GM12878 (cell line): Measurements from ENCODE around the gene RIT1. TPM values are rescaled to one million over a fixed set of nuclear protein-coding genes. Genes with fewer than 3 reads are reported as not detected.

Experiments
- ATAC-seq: fragments of 200-7000 bp; cut with Tn5 transposase; 3 replicates; pipeline ENCODE4 v1.9.1; 2020; ENCODE audit warnings: mild to moderate bottlenecking, moderate library complexity
- BruUV-seq: library from RNA; stranded (reverse); fragments of 400-500 nt; replicated peaks from 2 replicates; lab custom pipeline; 2021; lab: Mats Ljungman, UMichigan
- CTCF ChIA-PET: fragments of 300-600 bp; sonication (Branson Sonifier 250); formaldehyde crosslinking; extraction: SDS; loops from one replicate; lab custom pipeline; 2021; ENCODE audit warnings: inconsistent platforms; lab: Yijun Ruan, JAX
- POLR2A ChIA-PET: fragments of 350-600 bp; formaldehyde crosslinking; extraction: SDS; loops from one replicate; lab custom pipeline; 2021; ENCODE audit warnings: inconsistent platforms; lab: Charles Lee
- RAD21 ChIA-PET: fragments of 300-600 bp; sonication (Branson Sonifier 250); formaldehyde crosslinking; loops from one replicate; lab custom pipeline; 2023; ENCODE audit warnings: antibody characterized with exemption; ENCODE audit not compliant: unreplicated experiment; lab: Charles Lee
- SMC1A ChIA-PET: fragments of 300-600 bp; sonication (Branson Sonifier 250); formaldehyde crosslinking; loops from one replicate; lab custom pipeline; 2023; ENCODE audit not compliant: unreplicated experiment, uncharacterized antibody; lab: Charles Lee
- DNase-seq: peaks from one replicate; pipeline ENCODE4 v3.0.0-alpha.2; 2011; ENCODE audit warnings: low read depth, low spot score
- FAIRE-seq: peaks from 3 replicates; lab custom pipeline; 2011; peaks lifted over from hg19 to GRCh38; lab: Jason Lieb, UNC
- H2AFZ ChIP-seq: 2 replicates; pipeline ENCODE4 v1.6.0; 2011; ENCODE audit warnings: low read depth, low read length, control low read depth; ENCODE audit not compliant: control insufficient read depth
- H3K27ac ChIP-seq: 2 replicates; pipeline ENCODE4 v1.5.1; 2011; ENCODE audit warnings: control low read depth; ENCODE audit not compliant: control insufficient read depth, insufficient read depth
- H3K27me3 ChIP-seq, 2 experiments: replicated peaks in 1 of 2; 2 replicates each; pipeline versions ENCODE4 v1.6.0 to v1.6.1; 2011; ENCODE audit warnings: low read length in 1 of 2; ENCODE audit not compliant: control insufficient read depth in 2 of 2, insufficient read depth in 2 of 2
- H3K36me3 ChIP-seq, 2 experiments: 2 replicates each; pipeline ENCODE4 v1.5.1; 2011; ENCODE audit warnings: low read length in 1 of 2; ENCODE audit not compliant: control insufficient read depth in 2 of 2, insufficient read depth in 2 of 2
- H3K4me1 ChIP-seq: 2 replicates; pipeline ENCODE4 v1.6.1; 2011; ENCODE audit warnings: mild to moderate bottlenecking, low read length, moderate library complexity, mixed read lengths; ENCODE audit not compliant: control insufficient read depth, insufficient read depth
- H3K4me2 ChIP-seq: 2 replicates; pipeline ENCODE4 v1.6.0; 2011; ENCODE audit warnings: control low read depth; ENCODE audit not compliant: control insufficient read depth, insufficient read depth
- H3K4me3 ChIP-seq: fragments of 200-600 bp; sonication (generic); 2 replicates; pipeline ENCODE4 v1.5.1; 2016
- H3K79me2 ChIP-seq: 2 replicates; pipeline ENCODE4 v1.6.0; 2011; ENCODE audit warnings: low read length; ENCODE audit not compliant: control insufficient read depth, insufficient read depth
- H3K9ac ChIP-seq: 2 replicates; pipeline ENCODE4 v1.8.0; 2011; ENCODE audit warnings: low read length, control low read depth, mixed read lengths; ENCODE audit not compliant: control insufficient read depth, insufficient read depth
- H3K9me3 ChIP-seq: replicated peaks from 3 replicates; pipeline ENCODE4 v1.5.1; 2011; ENCODE audit warnings: mild to moderate bottlenecking, low read length; ENCODE audit not compliant: control insufficient read depth, insufficient read depth
- H4K20me1 ChIP-seq: 2 replicates; pipeline ENCODE4 v1.6.0; 2011; ENCODE audit not compliant: control insufficient read depth, insufficient read depth
- CREB1 ChIP-seq: IDR thresholded peaks from 2 replicates; pipeline ENCODE4 v1.6.1; 2012; ENCODE audit warnings: low read depth, mild to moderate bottlenecking, inconsistent platforms
- MEF2A ChIP-seq: IDR thresholded peaks from 2 replicates; pipeline ENCODE4 v1.6.1; 2011; ENCODE audit warnings: low read depth, mild to moderate bottlenecking, low read length, moderate library complexity; ENCODE audit not compliant: insufficient read depth
- RELA ChIP-seq: fragments of 450-650 bp; IDR thresholded peaks from 2 replicates; pipeline ENCODE4 v1.8.0; 2014; ENCODE audit warnings: borderline replicate concordance; ENCODE audit not compliant: partially characterized antibody
- SUZ12 ChIP-seq: fragments of 200-600 bp; sonication (generic); IDR thresholded peaks from one replicate; pipeline ENCODE4 v1.6.1; 2018; ENCODE audit warnings: antibody characterized with exemption, mild to moderate bottlenecking; ENCODE audit not compliant: unreplicated experiment
- WGBS: methylation state at CpG from one replicate; pipeline ENCODE4 v1.1.6; 2016; ENCODE audit warnings: low lambda C conversion rate; ENCODE audit not compliant: insufficient replicate concordance, insufficient coverage; ENCODE audit errors: missing lambda C conversion rate; 5-methylcytosine and 5-hydroxymethylcytosine counted together
- in situ Hi-C: fragments of 300-500 bp; cut with MboI; formaldehyde crosslinking; loops from 9 replicates; pipeline ENCODE4 v1.14.3; 2018; ENCODE audit warnings: mixed read lengths
- intact Hi-C: fragments of 100-400 bp; cut with micrococcal nuclease; formaldehyde crosslinking; loops from one replicate; pipeline ENCODE4 v1.14.2; 2022; ENCODE audit not compliant: unreplicated experiment
- polyA plus RNA-seq, 11 experiments: library from polyadenylated mRNA; depleted of rRNA in 4 of 11; unstranded in 6 of 11; stranded (reverse) in 5 of 11; fragments of >200 nt; fragmentation: Nextera tagmentation in 4 of 11; fragmentation: Illumina TruSeq in 1 of 11; extraction: Ambion mirVana in 4 of 11; extraction: Trizol in 1 of 11; gene quantifications; 1 replicate in 1 of 11; 2 replicates in 10 of 11; pipeline versions ENCODE4 v1.2.1 to v1.2.3, GENCODE V29; 2011 to 2016; ENCODE audit warnings: inconsistent platforms in 2 of 11, missing spikeins in 2 of 11, low read depth in 1 of 11
- total RNA-seq, 4 experiments: library from RNA; depleted of rRNA in 3 of 4; stranded (reverse); fragments of >200 nt in 3 of 4; fragmentation: Illumina TruSeq in 1 of 4; extraction: Trizol in 1 of 4; gene quantifications; 2 replicates each; pipeline versions ENCODE4 v1.2.1 to v1.2.3, GENCODE V29; 2013 to 2021

RIT1 gene
- total and polyA plus RNA-seq, 10 of the 15 experiments (the other 5 are each of a cell fraction or from before 2014, with no cell fraction given): 6.8 to 61.5 (median 13.7) TPM

DNA sequence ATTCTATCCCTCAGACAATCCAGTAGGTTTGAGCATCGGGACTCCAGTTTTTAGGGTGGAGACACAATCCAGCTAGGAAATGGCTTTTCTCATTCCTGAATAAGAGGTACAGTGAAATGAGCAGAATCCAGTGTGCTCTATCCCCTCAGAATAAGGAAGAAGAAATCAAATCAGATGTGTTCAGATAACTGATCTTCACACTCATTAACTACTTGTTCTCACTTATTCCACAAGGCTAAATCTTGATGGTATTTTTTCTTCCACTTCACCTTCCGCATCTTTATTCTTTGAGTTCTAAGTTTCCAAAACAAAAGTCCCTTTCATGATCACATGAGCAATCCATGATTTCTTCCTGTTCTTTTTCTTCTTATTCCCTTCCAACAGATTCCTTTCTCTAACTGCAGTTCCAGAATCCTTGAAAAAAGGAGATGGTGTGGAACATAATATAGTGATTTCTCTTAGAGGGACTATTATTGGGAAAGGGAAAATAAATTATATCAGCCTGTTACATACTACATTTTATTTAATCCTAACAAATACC lies 50.1 kb downstream of the RIT1 start:
- in situ Hi-C loops: no loop called here
- peak overlapping the region; percentile 90 for H3K4me2 ChIP-seq
- CTCF ChIA-PET: interaction anchor here (1.0 to 1.6 kb wide), 4 partner anchors 12 to 198 kb away, joined by 3 to 5 read pairs (median 4); no protein-coding TSS in a partner anchor
- TF ChIP-seq RELA: no peak
- no peak for TF ChIP-seq MEF2A
- no peak for TF ChIP-seq CREB1
- TF ChIP-seq SUZ12: no peak
- H3K79me2 ChIP-seq: peaks cover 14% of the 10 kb centered on the region
- SMC1A ChIA-PET: interaction anchor here (0.9 to 6.6 kb wide), 10 partner anchors 11 to 422 kb away, joined by 3 to 29 read pairs (median 6); partner anchors contain the start of genes KHDC4 and SMG5
- 94% methylated on average over 2 of the region's 2 CpGs for WGBS
- peak overlapping the region; percentile 63 for H3K27ac ChIP-seq
- BruUV-seq: TSS peak; percentile 60
- peak overlapping the region; percentile 63 for H3K4me3 ChIP-seq
- RAD21 ChIA-PET: interaction anchor here (1.0 to 2.3 kb wide), 6 partner anchors 21 to 206 kb away, joined by 3 to 11 read pairs (median 4); no protein-coding TSS in a partner anchor
- ATAC-seq: no peak
- peak overlapping the region; percentile 90 for H2AFZ ChIP-seq
- intact Hi-C loops: no loop called here
- peak overlapping the region; percentile 63 for H3K9ac ChIP-seq
- DNase-seq: no peak
- peaks cover 15% of the 10 kb centered on the region for H3K4me1 ChIP-seq
- no peaks in the 10 kb centered on the region for H3K27me3 ChIP-seq
- POLR2A ChIA-PET: interaction anchor here (0.5 to 4.3 kb wide), 10 partner anchors 9 to 120 kb away, joined by 3 to 22 read pairs (median 7); partner anchors contain the start of genes ARHGEF2 and RIT1
- FAIRE-seq: no peak
- no peaks in the 10 kb centered on the region for H4K20me1 ChIP-seq
- no peaks in the 10 kb centered on the region for H3K36me3 ChIP-seq
- H3K9me3 ChIP-seq: no peaks in the 10 kb centered on the region
